ENCODE data around the gene INAFM2. TPM values are rescaled to one million over a fixed set of nuclear protein-coding genes. Genes with fewer than 3 reads are reported as not detected.

The INAFM2 gene
- total and polyA plus RNA-seq, 9 of the 15 experiments (the other 6 are each of a cell fraction or from before 2014, with no cell fraction given) = 11.8 to 43.1 (median 27.2) TPM

DNA sequence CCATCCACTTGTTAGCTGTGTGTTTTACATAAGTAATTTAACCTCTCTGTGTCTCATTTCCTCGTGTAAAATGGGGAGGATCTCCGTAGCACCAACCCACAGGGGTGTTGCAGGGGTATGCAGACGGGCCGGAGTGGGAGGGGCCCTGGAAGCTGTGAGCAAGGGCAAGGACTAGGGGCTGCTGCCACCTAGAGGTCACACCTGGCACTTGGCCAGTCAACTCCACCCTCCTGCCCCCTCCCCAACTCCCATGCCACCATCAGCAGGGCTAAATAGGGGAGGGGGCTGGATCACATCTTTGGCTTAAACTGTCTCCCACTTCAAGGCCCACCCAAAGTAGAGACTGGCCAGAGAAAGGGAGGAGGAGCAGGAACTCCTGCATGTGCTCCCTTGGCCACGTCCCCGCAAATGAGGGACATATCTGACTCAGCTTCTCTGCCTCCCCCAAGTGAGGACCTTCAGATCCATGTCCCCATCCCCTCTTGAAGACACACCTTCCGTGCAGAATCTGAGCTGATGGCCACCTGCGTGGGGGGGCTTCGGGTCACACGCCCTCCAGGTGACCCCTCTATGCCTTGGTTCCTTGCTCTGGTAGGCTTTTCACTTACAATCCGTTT, 14.7 kb downstream of the INAFM2 start (continued):
- TF ChIP-seq FOXA3 (CRISPR knock-in tag; conservative IDR thresholded peaks at IDR 0.05 in 1 of 2, IDR thresholded peaks at IDR 0.05 in 1 of 2) = no peak
- TF ChIP-seq, protein P1, sequence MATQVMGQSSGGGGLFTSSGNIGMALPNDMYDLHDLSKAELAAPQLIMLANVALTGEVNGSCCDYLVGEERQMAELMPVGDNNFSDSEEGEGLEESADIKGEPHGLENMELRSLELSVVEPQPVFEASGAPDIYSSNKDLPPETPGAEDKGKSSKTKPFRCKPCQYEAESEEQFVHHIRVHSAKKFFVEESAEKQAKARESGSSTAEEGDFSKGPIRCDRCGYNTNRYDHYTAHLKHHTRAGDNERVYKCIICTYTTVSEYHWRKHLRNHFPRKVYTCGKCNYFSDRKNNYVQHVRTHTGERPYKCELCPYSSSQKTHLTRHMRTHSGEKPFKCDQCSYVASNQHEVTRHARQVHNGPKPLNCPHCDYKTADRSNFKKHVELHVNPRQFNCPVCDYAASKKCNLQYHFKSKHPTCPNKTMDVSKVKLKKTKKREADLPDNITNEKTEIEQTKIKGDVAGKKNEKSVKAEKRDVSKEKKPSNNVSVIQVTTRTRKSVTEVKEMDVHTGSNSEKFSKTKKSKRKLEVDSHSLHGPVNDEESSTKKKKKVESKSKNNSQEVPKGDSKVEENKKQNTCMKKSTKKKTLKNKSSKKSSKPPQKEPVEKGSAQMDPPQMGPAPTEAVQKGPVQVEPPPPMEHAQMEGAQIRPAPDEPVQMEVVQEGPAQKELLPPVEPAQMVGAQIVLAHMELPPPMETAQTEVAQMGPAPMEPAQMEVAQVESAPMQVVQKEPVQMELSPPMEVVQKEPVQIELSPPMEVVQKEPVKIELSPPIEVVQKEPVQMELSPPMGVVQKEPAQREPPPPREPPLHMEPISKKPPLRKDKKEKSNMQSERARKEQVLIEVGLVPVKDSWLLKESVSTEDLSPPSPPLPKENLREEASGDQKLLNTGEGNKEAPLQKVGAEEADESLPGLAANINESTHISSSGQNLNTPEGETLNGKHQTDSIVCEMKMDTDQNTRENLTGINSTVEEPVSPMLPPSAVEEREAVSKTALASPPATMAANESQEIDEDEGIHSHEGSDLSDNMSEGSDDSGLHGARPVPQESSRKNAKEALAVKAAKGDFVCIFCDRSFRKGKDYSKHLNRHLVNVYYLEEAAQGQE (IDR thresholded peaks at IDR 0.05; ENCODE audit: borderline replicate concordance) = peak; percentile 62
- TF ChIP-seq, protein P1 (CRISPR knock-in tag; IDR thresholded peaks at IDR 0.05; ENCODE audit: low read depth) = no peak
- TF ChIP-seq ELF2 (CRISPR knock-in tag; IDR thresholded peaks at IDR 0.05) = no peak
- TF ChIP-seq, protein P2, sequence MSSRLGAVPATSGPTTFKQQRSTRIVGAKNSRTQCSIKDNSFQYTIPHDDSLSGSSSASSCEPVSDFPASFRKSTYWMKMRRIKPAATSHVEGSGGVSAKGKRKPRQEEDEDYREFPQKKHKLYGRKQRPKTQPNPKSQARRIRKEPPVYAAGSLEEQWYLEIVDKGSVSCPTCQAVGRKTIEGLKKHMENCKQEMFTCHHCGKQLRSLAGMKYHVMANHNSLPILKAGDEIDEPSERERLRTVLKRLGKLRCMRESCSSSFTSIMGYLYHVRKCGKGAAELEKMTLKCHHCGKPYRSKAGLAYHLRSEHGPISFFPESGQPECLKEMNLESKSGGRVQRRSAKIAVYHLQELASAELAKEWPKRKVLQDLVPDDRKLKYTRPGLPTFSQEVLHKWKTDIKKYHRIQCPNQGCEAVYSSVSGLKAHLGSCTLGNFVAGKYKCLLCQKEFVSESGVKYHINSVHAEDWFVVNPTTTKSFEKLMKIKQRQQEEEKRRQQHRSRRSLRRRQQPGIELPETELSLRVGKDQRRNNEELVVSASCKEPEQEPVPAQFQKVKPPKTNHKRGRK (tag; IDR thresholded peaks at IDR 0.05) = no peak
- no peak for TF ChIP-seq ZNF282 (CRISPR knock-in tag; IDR thresholded peaks at IDR 0.05)
- TF ChIP-seq TCFL5 (CRISPR knock-in tag; conservative IDR thresholded peaks at IDR 0.05) = no peak
- no peak for TF ChIP-seq KLF10 (CRISPR knock-in tag; IDR thresholded peaks at IDR 0.05)
- TF ChIP-seq, protein P3, sequence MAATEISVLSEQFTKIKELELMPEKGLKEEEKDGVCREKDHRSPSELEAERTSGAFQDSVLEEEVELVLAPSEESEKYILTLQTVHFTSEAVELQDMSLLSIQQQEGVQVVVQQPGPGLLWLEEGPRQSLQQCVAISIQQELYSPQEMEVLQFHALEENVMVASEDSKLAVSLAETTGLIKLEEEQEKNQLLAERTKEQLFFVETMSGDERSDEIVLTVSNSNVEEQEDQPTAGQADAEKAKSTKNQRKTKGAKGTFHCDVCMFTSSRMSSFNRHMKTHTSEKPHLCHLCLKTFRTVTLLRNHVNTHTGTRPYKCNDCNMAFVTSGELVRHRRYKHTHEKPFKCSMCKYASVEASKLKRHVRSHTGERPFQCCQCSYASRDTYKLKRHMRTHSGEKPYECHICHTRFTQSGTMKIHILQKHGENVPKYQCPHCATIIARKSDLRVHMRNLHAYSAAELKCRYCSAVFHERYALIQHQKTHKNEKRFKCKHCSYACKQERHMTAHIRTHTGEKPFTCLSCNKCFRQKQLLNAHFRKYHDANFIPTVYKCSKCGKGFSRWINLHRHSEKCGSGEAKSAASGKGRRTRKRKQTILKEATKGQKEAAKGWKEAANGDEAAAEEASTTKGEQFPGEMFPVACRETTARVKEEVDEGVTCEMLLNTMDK (IDR thresholded peaks at IDR 0.05; ENCODE audit: borderline replicate concordance, insufficient read depth, low read depth, low read length, poor library complexity, severe bottlenecking) = peak; percentile 16
- no peak for TF ChIP-seq MYC (IDR thresholded peaks at IDR 0.05; ENCODE audit: low read depth, low read length)
- TF ChIP-seq MYC (CRISPR knock-in tag; IDR thresholded peaks at IDR 0.05; ENCODE audit: borderline replicate concordance, low read depth) = no peak
- no peak for TF ChIP-seq ZKSCAN3 (CRISPR knock-in tag; IDR thresholded peaks at IDR 0.05)
- TF ChIP-seq, protein P4, sequence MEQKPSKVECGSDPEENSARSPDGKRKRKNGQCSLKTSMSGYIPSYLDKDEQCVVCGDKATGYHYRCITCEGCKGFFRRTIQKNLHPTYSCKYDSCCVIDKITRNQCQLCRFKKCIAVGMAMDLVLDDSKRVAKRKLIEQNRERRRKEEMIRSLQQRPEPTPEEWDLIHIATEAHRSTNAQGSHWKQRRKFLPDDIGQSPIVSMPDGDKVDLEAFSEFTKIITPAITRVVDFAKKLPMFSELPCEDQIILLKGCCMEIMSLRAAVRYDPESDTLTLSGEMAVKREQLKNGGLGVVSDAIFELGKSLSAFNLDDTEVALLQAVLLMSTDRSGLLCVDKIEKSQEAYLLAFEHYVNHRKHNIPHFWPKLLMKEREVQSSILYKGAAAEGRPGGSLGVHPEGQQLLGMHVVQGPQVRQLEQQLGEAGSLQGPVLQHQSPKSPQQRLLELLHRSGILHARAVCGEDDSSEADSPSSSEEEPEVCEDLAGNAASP (IDR thresholded peaks at IDR 0.05) = no peak
- TF ChIP-seq MED1 (CRISPR knock-in tag; IDR thresholded peaks at IDR 0.05; ENCODE audit: borderline replicate concordance) = no peak
- TF ChIP-seq BHLHE40 (IDR thresholded peaks at IDR 0.05; ENCODE audit: low read length) = no peak
- TF ChIP-seq SRSF7 (optimal IDR thresholded peaks at IDR 0.05; ENCODE audit: low read depth, low read length) = no peak

All from K562 (cell line).